ENCODE measurements around the gene VPS39.

VPS39 gene

DNA sequence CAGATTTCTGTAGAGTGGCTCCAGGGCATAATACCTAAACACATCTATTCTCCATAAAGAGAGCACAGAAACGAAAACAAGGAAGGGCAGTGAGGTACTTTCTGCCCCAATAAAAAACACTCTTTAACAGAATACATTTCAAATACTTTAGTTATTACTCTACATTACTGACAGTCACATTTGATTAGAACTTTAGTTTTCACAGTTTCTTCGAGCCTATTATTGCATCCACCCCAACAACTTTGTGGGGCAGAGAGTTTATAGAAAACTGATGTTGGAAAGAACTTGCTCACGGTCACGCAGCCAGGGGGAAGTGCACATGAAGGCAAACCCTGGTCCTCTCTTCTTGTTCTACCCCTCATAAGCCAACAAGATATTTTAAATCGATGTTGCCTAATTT, 9.0 kb downstream of the VPS39 start:
- in situ Hi-C loops (cut with MboI; ENCODE audit: low sequenced_read_pairs) = no loop called here

- in situ Hi-C loops (cut with MboI; ENCODE audit: low sequenced_read_pairs) = no loop called here
These were observed 9.6 kb downstream of the VPS39 start for GRCh38 chr15:42198516-42198915.

- in situ Hi-C loops (cut with MboI; ENCODE audit: low sequenced_read_pairs) = no loop called here
These were observed 13.6 kb downstream of the VPS39 start for GRCh38 chr15:42194513-42194912.

- in situ Hi-C loops (cut with MboI; ENCODE audit: low sequenced_read_pairs) = no loop called here
These were observed 14.7 kb downstream of the VPS39 start for GRCh38 chr15:42193383-42193782.

GRCh38 chr15:42191610-42192346, 16.3 kb downstream of the VPS39 start:
- in situ Hi-C loops (cut with MboI; ENCODE audit: low sequenced_read_pairs) = no loop called here

DNA sequence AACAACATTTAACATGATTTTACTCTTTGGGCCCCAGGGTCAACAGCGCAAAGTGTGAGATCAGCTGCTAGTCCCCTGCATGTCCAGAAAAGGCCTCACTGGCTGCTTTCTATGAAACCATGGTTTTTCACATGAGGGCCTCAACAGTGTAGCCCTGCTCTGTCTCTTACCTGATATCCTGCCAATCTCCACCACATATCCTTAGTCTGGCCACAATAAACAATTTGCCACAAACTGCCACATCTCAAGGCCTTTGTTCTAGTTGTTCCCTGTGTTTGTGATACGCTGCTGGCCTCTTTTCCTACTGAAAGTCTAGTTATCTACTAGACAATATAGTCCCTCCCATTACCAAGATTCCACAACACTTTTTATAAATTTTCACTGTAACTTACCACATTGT, 17.7 kb downstream of the VPS39 start:
- in situ Hi-C loops (cut with MboI; ENCODE audit: low sequenced_read_pairs) = no loop called here

DNA sequence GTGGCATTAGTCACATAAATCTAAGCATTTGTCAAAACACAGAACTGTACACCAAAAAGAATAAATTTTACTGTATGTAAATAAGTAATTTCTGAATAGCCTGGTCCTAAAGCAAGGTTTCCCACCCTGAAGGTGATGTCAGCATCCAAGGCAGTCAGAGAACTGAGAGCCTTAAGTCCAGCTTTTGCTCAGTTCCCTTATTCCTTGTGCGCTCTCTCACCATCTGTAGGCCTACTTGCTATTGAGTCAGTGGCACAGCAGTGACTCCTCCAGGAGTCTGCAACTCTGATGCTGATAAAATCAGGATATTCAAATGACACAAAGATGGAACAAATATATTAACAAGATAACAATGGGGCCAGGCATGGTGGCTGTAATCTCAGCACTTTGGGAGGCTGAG, 22.3 kb downstream of the VPS39 start:
- in situ Hi-C loops (cut with MboI; ENCODE audit: low sequenced_read_pairs) = no loop called here

- in situ Hi-C loops (cut with MboI; ENCODE audit: low sequenced_read_pairs) = no loop called here
These were observed 23.4 kb downstream of the VPS39 start for GRCh38 chr15:42184736-42185135.

- in situ Hi-C loops (cut with MboI; ENCODE audit: low sequenced_read_pairs) = no loop called here
These were observed 23.8 kb downstream of the VPS39 start for GRCh38 chr15:42184296-42184695.

DNA sequence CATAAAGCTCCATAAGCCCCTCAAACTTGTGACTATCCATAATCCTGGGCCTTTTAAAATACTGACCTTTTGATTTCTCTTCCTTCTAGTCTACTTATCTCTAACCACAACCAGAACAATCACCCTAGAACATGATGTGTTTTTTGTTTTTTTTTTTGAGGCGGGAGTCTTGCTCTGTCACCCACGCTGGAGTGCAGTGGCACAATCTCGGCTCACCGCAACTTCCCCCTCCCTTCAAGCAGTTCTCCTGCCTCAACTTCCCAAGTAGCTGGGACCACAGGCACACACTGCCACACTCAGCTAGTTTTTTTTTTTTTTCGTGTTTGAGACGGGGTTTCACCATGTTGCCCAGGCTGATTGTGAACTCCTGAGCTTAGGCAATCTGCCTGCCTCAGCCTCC, 25.1 kb downstream of the VPS39 start:
- in situ Hi-C loops (cut with MboI; ENCODE audit: low sequenced_read_pairs) = no loop called here

GRCh38 chr15:42182328-42182886, 25.7 kb downstream of the VPS39 start:
- in situ Hi-C loops (cut with MboI; ENCODE audit: low sequenced_read_pairs) = no loop called here

GRCh38 chr15:42178056-42178455, 30.0 kb downstream of the VPS39 start:
- in situ Hi-C loops (cut with MboI; ENCODE audit: low sequenced_read_pairs) = no loop called here

- in situ Hi-C loops (cut with MboI; ENCODE audit: low sequenced_read_pairs) = no loop called here
These were observed 32.4 kb downstream of the VPS39 start for GRCh38 chr15:42175671-42176070.

GRCh38 chr15:42172475-42172874, 35.6 kb downstream of the VPS39 start:
- in situ Hi-C loops (cut with MboI; ENCODE audit: low sequenced_read_pairs) = no loop called here

- in situ Hi-C loops (cut with MboI; ENCODE audit: low sequenced_read_pairs) = no loop called here
These were observed 36.3 kb downstream of the VPS39 start for GRCh38 chr15:42171795-42172194.

DNA sequence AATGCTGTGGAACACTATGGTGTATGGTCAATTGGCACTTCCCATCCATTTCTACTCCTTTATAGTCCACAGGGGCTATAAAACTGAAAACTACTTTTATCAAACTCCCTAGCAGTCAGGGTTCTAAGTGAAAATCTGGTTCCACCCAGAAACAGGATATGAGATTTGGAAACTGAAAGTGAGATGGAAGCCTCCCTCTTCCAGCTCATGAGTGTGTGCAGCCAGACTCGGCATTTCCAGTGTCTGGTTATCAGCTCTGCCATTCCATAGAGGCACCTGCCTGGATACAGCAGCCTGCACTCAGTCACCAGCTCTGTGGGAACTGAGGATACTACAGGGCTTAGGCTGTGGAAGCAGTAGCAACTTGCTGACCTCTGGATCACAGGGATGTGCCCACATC, 37.0 kb downstream of the VPS39 start:
- in situ Hi-C loops (cut with MboI; ENCODE audit: low sequenced_read_pairs) = no loop called here

GRCh38 chr15:42166225-42166940, 41.7 kb downstream of the VPS39 start:
- in situ Hi-C loops (cut with MboI; ENCODE audit: low sequenced_read_pairs) = no loop called here

DNA sequence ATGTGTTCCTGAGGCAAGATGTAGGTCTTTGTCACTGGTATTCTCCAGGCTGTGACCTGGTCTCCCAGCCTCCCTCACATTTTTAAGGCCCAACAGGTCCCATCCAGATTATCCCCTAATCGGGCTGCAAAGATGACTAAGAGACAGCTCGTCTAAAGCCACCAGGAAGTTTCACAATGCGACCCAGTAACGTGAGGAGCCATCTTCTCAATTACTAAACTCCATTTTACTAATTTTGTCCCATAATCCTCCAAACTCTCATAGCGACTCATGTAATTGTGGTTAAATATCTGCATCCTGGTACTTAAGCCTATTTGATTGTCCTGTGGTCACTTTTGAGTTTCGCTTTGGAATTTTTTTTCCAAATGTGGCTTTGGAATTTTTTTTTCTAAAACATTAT, 43.0 kb downstream of the VPS39 start:
- in situ Hi-C loops (cut with MboI; ENCODE audit: low sequenced_read_pairs) = no loop called here

GRCh38 chr15:42163947-42164550, 44.1 kb downstream of the VPS39 start:
- in situ Hi-C loops (cut with MboI; ENCODE audit: low sequenced_read_pairs) = no loop called here

- in situ Hi-C loops (cut with MboI; ENCODE audit: low sequenced_read_pairs) = no loop called here
These were observed 44.8 kb downstream of the VPS39 start for GRCh38 chr15:42163291-42163690.

DNA sequence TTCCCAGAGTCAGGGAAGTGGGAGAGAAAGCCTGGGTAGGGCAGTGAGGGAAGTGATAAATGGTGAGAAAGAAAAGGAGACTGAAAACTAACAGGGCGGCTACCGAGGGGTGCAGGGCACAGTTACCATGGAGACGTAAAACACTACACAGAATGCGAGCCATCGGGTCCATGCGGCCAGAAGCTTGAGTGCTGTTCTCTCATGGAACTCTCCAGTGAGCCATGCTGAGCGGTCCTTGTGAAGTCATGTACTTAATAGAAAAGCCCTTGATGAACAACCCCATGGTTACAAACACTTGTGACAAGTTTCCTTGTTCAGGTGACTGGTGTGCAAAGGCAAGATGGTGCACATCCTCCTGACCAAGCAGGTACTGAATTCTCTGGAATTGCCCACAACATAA, 48.0 kb downstream of the VPS39 start:
- in situ Hi-C loops (cut with MboI; ENCODE audit: low sequenced_read_pairs) = no loop called here

Data from HL-60/S4 treated with retinoic acid at 250 ng/mL for 4 days and 3 days (cell line).